ENCODE data around the gene C16orf86.

GRCh38 chr16:67710607-67711006, 44.0 kb downstream of the C16orf86 start:
- no peak for TF ChIP-seq POLR2AphosphoS5 (IDR thresholded peaks at IDR 0.05; ENCODE audit: low read depth, low read length)
- TF ChIP-seq SIN3A (IDR thresholded peaks at IDR 0.05; ENCODE audit: borderline replicate concordance, insufficient read depth, low read length): no peak
- TF ChIP-seq TAF1 (IDR thresholded peaks at IDR 0.05; ENCODE audit: borderline replicate concordance, insufficient read depth, low read length): no peak
- no peak for TF ChIP-seq REST (IDR thresholded peaks at IDR 0.05; ENCODE audit: insufficient read depth in 1 of 2, low read depth in 2 of 2, low read length in 2 of 2)
- no peak for TF ChIP-seq FOXP2 (optimal IDR thresholded peaks at IDR 0.05; ENCODE audit: borderline replicate concordance, extremely low read depth, extremely low read length, insufficient read depth)

Measured in PFSK-1 (cell line).